Testis (tissue), 3 donors: ENCODE data around the gene RASAL2. TPM values are rescaled to one million over a fixed set of nuclear protein-coding genes. Genes with fewer than 3 reads are reported as not detected.

Experiments used
- DNase-seq: peaks from one replicate; pipeline ENCODE4 v3.0.0-alpha.2; 2019
- H3K27ac ChIP-seq, 2 donors: fragments of 200-600 bp; sonication (generic); one replicate each; pipeline ENCODE4 v1.5.1; 2019
- H3K27me3 ChIP-seq: fragments of 200-600 bp; sonication (generic); one replicate; pipeline ENCODE4 v1.5.1; 2019
- H3K36me3 ChIP-seq: fragments of 200-600 bp; sonication (generic); one replicate; pipeline ENCODE4 v1.5.1; 2017; ENCODE audit warnings: low read depth; ENCODE audit errors: missing control alignments
- H3K4me1 ChIP-seq: fragments of 200-600 bp; sonication (generic); one replicate; pipeline ENCODE4 v1.5.1; 2019
- H3K4me3 ChIP-seq, 2 donors: fragments of 200-600 bp; sonication (generic); one replicate each; pipeline ENCODE4 v1.5.1; 2017 to 2019
- H3K9me3 ChIP-seq: fragments of 200-600 bp; sonication (generic); one replicate; pipeline ENCODE4 v1.5.1; 2017
- CTCF ChIP-seq, 3 experiments: fragments of 450-650 bp in 2 of 3; fragments of 200-600 bp in 1 of 3; sonication (generic) in 1 of 3; IDR thresholded peaks; one replicate each; pipeline ENCODE4 v1.5.1; 2016 to 2019; ENCODE audit warnings: antibody characterized with exemption in 3 of 3, mild to moderate bottlenecking in 2 of 3, moderate library complexity in 1 of 3
- POLR2A ChIP-seq: fragments of 450-650 bp; IDR thresholded peaks from one replicate; pipeline ENCODE4 v1.6.1; 2017; ENCODE audit warnings: antibody characterized with exemption, mild to moderate bottlenecking, moderate library complexity
- WGBS, 2 donors: methylation state at CpG; one replicate each; pipeline ENCODE4 v1.1.5; 2018; 5-methylcytosine and 5-hydroxymethylcytosine counted together
- intact Hi-C: fragments of 100-400 bp; cut with DNase I; formaldehyde crosslinking; loops from one replicate; pipeline ENCODE4 v1.15.1; 2023; ENCODE audit warnings: low total_unique reads
- polyA plus RNA-seq: library from polyadenylated mRNA; stranded (reverse); fragments of 350-450 nt; fragmentation: Illumina TruSeq; extraction: RNeasy Lipid Tissue Mini Kit (QIAGEN cat#74804); gene quantifications from one replicate; pipeline ENCODE4 v1.2.3, GENCODE V29; 2014; ENCODE audit warnings: low read depth, low replicate concordance; ENCODE audit not compliant: insufficient read depth
- total RNA-seq, 2 donors: library from RNA; depleted of rRNA; stranded (reverse); fragments of >200 nt; gene quantifications; one replicate each; pipeline ENCODE4 v1.2.3, GENCODE V29; 2016

Gene RASAL2
- total and polyA plus RNA-seq, 3 donors from 2014 or later: 25.9 to 41.7 (median 39.6) TPM

GRCh38 chr1:178503849-178504248 lies 409.9 kb downstream of the RASAL2 start:
- intact Hi-C loops: no loop called here
- Histone ChIP-seq H3K9me3 (no peaks in the 10 kb centered on the region), H3K36me3 (no peaks in the 10 kb centered on the region), H3K4me1 (no peaks in the 10 kb centered on the region), H3K4me3 (no peak overlapping the region), H3K27ac (no peak overlapping the region), H3K27me3 (no peaks in the 10 kb centered on the region)
- DNase-seq: no peak
- WGBS, 2 donors: 63 to 86% methylated on average over 6 of the region's 6 CpGs
- no peak for TF ChIP-seq POLR2A
- no peak for TF ChIP-seq CTCF (IDR thresholded peaks at IDR 0.05)

DNA sequence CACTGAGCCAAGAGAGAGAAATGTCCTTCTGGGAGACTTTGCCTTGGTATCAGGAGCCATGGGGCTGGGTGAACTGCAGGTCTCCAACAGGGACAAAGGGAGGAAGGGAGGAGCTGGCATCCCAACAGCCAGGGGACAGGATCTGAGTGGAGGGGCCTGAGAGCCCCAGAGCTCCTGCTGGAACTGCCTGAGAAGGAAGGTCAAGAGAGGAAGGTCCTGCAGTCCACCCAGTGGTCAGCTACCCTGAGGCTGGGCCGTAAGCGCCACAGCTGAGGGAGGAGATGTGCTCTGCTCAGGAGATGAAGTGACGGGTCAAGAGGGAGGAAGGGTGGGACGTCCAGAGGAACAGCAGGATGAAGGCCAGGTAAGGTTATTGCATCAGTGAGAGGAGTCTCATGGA lies 410.4 kb downstream of the RASAL2 start:
- no peak overlapping the region for H3K27ac ChIP-seq
- no peaks in the 10 kb centered on the region for H3K27me3 ChIP-seq
- H3K36me3 ChIP-seq: no peaks in the 10 kb centered on the region
- no peak for DNase-seq
- no peaks in the 10 kb centered on the region for H3K9me3 ChIP-seq
- whole genome bisulfite sequencing, 2 donors: 79 to 90% methylated on average over 4 of the region's 4 CpGs
- H3K4me3 ChIP-seq: no peak overlapping the region
- H3K4me1 ChIP-seq: no peaks in the 10 kb centered on the region
- intact Hi-C loops: no loop called here
- no peak for TF ChIP-seq CTCF (IDR thresholded peaks at IDR 0.05)
- TF ChIP-seq POLR2A: no peak

GRCh38 chr1:178506177-178506576 lies 412.3 kb downstream of the RASAL2 start:
- no peaks in the 10 kb centered on the region for H3K27me3 ChIP-seq
- no peak for TF ChIP-seq POLR2A
- no peak for TF ChIP-seq CTCF (IDR thresholded peaks at IDR 0.05)
- H3K9me3 ChIP-seq: no peaks in the 10 kb centered on the region
- DNase-seq: no peak
- peaks cover 3% of the 10 kb centered on the region for H3K4me1 ChIP-seq
- no peak overlapping the region for H3K27ac ChIP-seq
- intact Hi-C loops: no loop called here
- WGBS, 2 donors: 95 to 99% methylated on average over 5 to 6 of the region's 6 CpGs
- no peaks in the 10 kb centered on the region for H3K36me3 ChIP-seq
- H3K4me3 ChIP-seq: no peak overlapping the region

DNA sequence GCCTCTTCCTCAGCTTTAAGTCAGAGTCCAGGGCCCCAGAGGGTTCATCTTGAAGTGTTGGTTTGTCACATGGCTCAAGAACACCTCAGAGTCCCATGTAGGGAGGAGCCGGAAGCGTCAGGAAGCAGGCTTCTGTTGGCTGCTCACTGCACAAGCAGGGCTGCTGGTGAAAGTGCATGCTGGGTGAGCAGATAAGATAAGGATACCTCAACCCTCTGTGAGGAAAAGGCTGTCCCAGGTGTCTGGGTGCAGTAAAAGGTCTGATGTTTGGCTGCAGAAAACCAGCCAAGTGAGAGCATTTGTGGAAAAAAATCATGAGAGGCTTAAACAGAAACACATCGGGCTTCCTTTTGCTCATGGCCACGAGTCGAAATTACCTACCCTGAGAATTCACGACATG lies 412.8 kb downstream of the RASAL2 start:
- no peaks in the 10 kb centered on the region for H3K9me3 ChIP-seq
- H3K4me1 ChIP-seq: peaks cover 3% of the 10 kb centered on the region
- no peak overlapping the region for H3K4me3 ChIP-seq
- H3K36me3 ChIP-seq: no peaks in the 10 kb centered on the region
- no peak for DNase-seq
- H3K27ac ChIP-seq: no peak overlapping the region
- TF ChIP-seq POLR2A (no peak), CTCF (IDR thresholded peaks at IDR 0.05) (no peak)
- H3K27me3 ChIP-seq: no peaks in the 10 kb centered on the region
- intact Hi-C loops: no loop called here
- 85 to 90% methylated on average over 6 of the region's 6 CpGs for WGBS, 2 donors

- Histone ChIP-seq H3K9me3 (no peaks in the 10 kb centered on the region), H3K27me3 (no peaks in the 10 kb centered on the region), H3K4me3 (no peak overlapping the region), H3K4me1 (peaks cover 3% of the 10 kb centered on the region), H3K27ac (no peak overlapping the region), H3K36me3 (no peaks in the 10 kb centered on the region)
- DNase-seq: no peak
- TF ChIP-seq CTCF (IDR thresholded peaks at IDR 0.05) (no peak), POLR2A (no peak)
- WGBS, 2 donors: 56 to 64% methylated on average over 5 of the region's 5 CpGs
- intact Hi-C loops: no loop called here
These were observed 415.6 kb downstream of the RASAL2 start for GRCh38 chr1:178509414-178510007.
